Duodenal mucosa (tissue), 2 donors: ENCODE measurements around the gene SMYD3.

ENCODE experiments used
- H3K27ac ChIP-seq: one replicate; pipeline ENCODE4 v1.7.0; 2013; ENCODE audit warnings: low read depth, low read length
- H3K27me3 ChIP-seq, 2 donors: one replicate each; pipeline ENCODE4 v1.7.0; 2013; ENCODE audit warnings: low read length in 2 of 2, control low read depth in 1 of 2; ENCODE audit not compliant: insufficient read depth in 2 of 2, control insufficient read depth in 1 of 2
- H3K36me3 ChIP-seq, 2 donors: one replicate each; pipeline ENCODE4 v1.7.0; 2013; ENCODE audit warnings: low read length in 2 of 2, control low read depth in 1 of 2; ENCODE audit not compliant: insufficient read depth in 2 of 2, control insufficient read depth in 1 of 2
- H3K4me1 ChIP-seq, 2 donors: one replicate each; pipeline ENCODE4 v1.7.0; 2013; ENCODE audit warnings: low read length in 2 of 2, control low read depth in 1 of 2; ENCODE audit not compliant: insufficient read depth in 2 of 2, control insufficient read depth in 1 of 2
- H3K4me3 ChIP-seq, 2 donors: one replicate each; pipeline ENCODE4 v1.7.0; 2013; ENCODE audit warnings: low read length in 2 of 2, low read depth in 1 of 2
- H3K9ac ChIP-seq, 2 donors: one replicate each; pipeline ENCODE4 v1.7.0; 2013; ENCODE audit warnings: low read length in 2 of 2, low read depth in 1 of 2
- H3K9me3 ChIP-seq, 2 donors: one replicate each; pipeline ENCODE4 v1.7.0; 2013; ENCODE audit warnings: low read length in 2 of 2, control low read depth in 1 of 2; ENCODE audit not compliant: control insufficient read depth in 1 of 2

SMYD3 gene

DNA sequence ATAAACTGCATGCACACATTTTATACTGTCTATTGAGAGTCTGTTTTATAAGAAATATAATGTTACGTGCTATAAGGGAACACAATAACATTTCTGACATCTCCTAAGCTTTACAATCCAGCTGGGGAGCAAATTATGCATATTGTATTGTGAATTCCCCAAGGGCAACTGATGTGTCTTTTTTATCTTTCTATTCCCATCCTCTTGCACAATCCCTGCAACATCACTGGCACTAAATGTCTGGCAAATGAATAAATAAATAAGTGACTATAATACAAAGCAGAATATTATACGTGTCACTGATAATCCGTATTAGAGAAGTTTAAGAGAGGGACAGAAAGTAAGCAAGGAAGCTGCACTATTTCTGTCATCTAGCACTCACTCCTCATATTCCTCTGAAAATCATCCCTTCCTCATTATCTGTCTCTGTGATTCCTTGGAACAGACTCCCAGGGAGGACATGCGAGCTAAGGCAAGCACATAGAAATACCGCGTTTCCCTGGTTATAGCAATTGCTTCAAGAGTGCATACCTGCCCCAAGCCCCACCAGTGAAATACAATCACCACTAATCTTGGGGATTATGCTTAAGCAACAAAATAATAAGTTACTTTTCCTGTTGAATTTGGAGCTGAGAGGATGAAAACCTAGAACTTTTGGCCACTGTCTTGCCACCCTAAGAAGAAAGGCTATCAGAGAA lies 205.4 kb downstream of the SMYD3 start:
- no peaks in the 10 kb centered on the region for H3K9me3 ChIP-seq
- H3K9ac ChIP-seq: no peak overlapping the region
- no peak overlapping the region for H3K4me3 ChIP-seq
- no peaks in the 10 kb centered on the region for H3K36me3 ChIP-seq
- H3K4me1 ChIP-seq: peaks cover 0 to 13% of the 10 kb centered on the region in 2 donors
- no peaks in the 10 kb centered on the region for H3K27me3 ChIP-seq
- no peak overlapping the region for H3K27ac ChIP-seq

DNA sequence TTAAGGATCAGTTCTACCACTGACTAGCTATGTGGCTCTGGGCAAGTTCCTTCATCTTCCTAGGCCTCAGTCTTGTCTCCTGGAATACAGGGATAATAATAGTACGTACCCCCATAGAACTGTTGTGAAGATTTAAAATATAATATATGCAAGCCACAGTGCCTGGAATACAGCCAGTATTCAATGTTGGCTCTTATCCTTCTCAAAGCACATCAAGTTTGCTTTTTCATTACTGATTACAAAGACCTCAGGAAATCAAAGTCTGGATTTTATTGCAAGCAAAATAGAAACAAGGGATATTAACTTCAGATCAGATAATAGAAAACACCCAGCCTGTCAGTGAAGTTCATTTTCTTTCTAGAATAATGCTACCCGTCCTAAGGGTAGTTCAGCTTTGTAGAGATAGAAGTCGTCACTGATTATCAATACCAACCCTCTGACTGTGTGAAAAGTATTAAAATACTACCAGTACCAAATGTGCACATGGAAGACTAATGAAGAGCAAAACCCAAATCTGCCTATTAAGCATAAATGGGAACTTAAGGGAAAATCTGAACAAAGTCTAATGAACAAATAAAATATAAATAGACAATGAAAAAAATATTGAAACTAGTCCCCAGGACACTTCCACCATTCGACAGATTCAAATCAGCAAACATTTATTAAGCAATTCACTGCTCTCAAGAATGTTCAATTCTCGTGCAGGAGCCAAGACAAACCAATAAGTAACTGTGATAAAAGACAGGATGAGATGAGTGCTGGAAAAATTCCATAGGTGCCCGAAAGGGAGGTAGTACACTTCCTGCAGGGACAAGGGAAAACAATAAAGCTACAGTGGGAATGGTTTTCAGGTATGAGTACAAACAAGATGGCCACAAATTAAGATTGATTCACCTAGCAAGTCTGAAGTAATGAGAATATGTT lies 206.2 kb downstream of the SMYD3 start:
- Histone ChIP-seq H3K9me3 (no peaks in the 10 kb centered on the region), H3K9ac (no peak overlapping the region), H3K4me1 (peaks cover 0 to 13% of the 10 kb centered on the region in 2 donors)

DNA sequence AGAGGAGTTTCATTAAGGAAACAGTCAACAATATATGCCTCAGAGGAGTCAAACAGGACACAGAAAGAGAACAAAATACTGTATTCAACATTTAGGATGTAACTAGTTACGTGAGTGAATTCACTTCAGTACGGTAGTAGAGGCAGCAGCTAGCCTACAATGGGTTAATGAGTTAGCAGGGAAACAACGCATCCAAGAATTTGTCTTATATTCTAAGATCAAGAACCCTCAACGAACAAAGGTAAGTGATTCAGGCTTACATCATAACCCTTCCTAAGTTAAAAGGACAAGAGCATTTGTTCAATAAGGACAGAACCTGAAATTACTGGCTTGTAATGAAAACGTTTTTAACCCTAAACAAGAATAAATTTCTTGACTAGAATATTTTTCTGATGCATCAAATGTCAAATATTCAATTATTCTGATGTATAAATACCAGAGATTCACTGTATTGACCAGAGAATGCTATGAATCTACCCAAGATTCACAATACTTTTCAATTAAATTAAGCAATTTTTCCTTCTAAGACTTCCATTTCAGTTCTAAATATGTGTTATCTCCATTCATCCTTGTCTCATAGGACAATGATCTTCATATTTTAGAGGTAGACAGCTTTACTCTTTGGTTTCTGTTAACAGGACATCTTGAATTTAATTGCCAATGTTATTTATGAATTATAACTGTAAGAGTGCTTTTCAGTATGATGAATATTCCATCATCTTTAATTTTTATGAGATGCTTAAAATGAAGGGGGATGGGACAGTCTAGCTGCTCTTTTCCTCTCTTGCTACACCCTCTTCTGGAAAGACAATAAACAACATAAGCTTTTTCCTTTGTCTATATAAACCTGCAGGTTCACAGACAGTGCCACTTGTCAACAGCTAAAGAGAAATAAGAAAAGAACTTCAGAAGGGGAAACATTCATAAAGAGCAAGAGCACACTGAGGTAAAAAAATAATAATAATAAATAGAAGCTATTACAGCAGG lies 209.5 kb downstream of the SMYD3 start:
- Histone ChIP-seq H3K36me3 (no peaks in the 10 kb centered on the region), H3K27ac (no peak overlapping the region)

More for the DNA sequence above, 206.2 kb downstream of the SMYD3 start:
- no peak overlapping the region for H3K4me3 ChIP-seq
- no peak overlapping the region for H3K27ac ChIP-seq
- no peaks in the 10 kb centered on the region for H3K36me3 ChIP-seq
- no peaks in the 10 kb centered on the region for H3K27me3 ChIP-seq

DNA sequence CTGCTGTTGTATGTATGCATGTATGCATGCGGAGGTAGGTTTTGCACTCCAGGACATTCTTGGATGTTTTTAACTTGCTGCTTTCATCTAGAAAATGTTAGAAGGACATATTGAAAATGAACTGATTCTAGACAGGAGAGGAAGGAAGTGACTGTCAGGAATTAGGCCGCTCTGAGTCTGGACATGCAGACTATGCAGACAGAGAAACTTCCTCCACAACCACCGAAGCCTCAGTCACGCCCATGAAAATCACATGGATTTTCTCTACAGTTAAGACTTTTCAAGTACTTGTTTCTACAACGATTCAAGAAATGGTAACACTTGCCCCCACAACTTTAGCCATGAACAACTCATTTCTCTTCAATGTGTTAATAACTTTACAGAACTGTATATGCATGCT lies 211.1 kb downstream of the SMYD3 start:
- Histone ChIP-seq H3K4me1 (peaks cover 0 to 9% of the 10 kb centered on the region in 2 donors), H3K9me3 (no peaks in the 10 kb centered on the region), H3K4me3 (no peak overlapping the region), H3K9ac (no peak overlapping the region), H3K36me3 (no peaks in the 10 kb centered on the region), H3K27ac (no peak overlapping the region), H3K27me3 (no peaks in the 10 kb centered on the region)

More for the DNA sequence above, 209.5 kb downstream of the SMYD3 start:
- H3K27me3 ChIP-seq: no peaks in the 10 kb centered on the region
- no peaks in the 10 kb centered on the region for H3K9me3 ChIP-seq
- no peak overlapping the region for H3K4me3 ChIP-seq
- no peak overlapping the region for H3K9ac ChIP-seq
- H3K4me1 ChIP-seq: peaks cover 0 to 13% of the 10 kb centered on the region in 2 donors

DNA sequence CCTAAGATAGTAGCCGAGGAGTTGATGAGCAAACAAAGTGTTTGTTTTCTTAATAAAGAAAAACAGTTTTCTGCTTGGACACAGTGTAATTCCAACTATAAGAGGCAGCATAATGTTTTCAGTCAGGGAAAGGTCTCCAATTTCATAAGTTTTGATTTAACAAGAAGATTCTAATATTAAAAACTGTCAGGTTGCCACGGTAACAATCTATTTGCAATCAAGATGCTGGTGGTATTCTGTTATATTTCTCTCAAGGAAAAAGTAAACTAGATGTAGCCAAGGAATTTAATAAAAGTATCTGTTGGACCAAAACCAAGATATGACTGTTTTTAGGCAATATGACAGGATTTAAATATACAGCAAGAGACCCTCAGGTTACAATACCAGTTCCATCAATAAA lies 211.7 kb downstream of the SMYD3 start:
- Histone ChIP-seq H3K9me3 (no peaks in the 10 kb centered on the region), H3K27me3 (no peaks in the 10 kb centered on the region), H3K4me1 (peaks cover 0 to 3% of the 10 kb centered on the region in 2 donors), H3K27ac (no peak overlapping the region), H3K4me3 (no peak overlapping the region), H3K9ac (no peak overlapping the region), H3K36me3 (no peaks in the 10 kb centered on the region)

DNA sequence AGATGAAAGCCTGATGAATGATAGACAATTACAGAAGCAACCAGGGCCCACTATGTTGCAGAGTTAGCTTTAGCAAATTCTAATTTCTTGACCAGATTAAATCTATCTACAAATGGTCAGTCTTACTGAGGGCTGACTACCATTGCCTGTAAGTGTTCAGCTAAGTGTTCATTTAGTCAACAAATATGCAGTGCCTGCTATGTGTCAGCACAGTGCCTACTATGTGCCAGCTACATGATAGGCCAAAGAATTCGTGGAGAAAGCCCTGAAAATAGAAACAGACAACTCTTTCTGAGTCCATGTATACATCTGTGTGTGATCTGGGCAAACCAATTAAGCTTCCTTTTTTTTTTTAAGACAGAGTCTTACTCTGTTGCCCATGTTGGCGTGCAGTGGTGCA lies 212.8 kb downstream of the SMYD3 start:
- Histone ChIP-seq H3K4me1 (no peaks in the 10 kb centered on the region), H3K9me3 (no peaks in the 10 kb centered on the region), H3K4me3 (no peak overlapping the region), H3K9ac (no peak overlapping the region), H3K36me3 (no peaks in the 10 kb centered on the region), H3K27ac (no peak overlapping the region), H3K27me3 (no peaks in the 10 kb centered on the region)

DNA sequence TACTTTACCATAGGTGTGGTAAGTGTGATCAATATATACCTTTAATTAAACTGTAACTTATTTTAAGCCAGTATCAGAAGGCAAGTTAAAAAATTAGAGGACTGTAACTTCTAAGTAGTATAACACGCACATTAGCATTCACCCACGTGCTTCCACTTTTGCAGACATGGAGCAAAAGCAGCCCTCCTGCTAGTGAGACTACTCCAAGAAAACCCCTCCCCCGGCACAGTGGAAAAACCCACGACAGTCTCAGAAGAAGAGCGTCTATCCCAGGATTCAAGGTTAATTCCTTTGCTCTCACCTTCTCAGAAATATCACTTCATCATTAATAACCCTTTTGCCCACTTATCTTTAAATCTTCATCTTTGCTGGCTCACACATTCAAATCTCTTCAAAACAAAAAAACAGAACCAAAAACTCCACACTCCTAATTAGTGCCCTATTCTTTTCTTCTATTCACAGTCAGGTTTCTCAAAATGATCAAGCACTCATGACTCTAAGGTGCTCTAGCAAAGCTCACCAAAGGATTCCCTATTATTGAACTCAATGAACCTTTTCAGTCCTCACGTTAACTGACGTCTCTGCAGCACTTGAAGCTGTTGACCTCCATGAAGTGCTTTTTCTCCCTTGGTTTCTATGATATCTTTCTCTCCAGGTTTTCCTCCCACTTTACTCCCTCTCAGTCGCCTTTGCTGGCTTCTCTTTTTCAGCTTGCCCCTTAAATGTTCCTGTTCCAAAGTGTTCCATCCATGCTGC lies 213.5 kb downstream of the SMYD3 start:
- no peaks in the 10 kb centered on the region for H3K27me3 ChIP-seq
- no peak overlapping the region for H3K4me3 ChIP-seq
- no peaks in the 10 kb centered on the region for H3K4me1 ChIP-seq
- H3K9ac ChIP-seq: no peak overlapping the region
- no peaks in the 10 kb centered on the region for H3K9me3 ChIP-seq
- H3K27ac ChIP-seq: no peak overlapping the region
- H3K36me3 ChIP-seq: no peaks in the 10 kb centered on the region

DNA sequence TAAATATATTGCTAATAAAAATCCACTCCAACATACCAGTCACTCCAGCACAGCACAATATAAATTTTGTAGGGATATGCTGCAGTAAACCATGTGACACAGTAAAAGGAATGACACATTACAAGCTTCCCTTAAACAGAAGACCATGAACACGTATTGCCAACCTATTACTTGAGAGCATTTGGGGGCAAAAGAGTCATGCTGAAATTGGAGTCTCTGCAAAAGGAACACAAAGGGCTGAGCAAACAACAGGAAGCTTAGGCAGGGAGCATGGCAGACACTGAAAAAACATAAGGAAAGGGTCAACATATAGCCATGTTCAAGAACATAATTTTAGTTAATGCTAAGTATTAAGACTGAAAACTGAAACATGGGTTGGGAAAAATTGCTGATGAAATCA lies 214.5 kb downstream of the SMYD3 start:
- no peaks in the 10 kb centered on the region for H3K27me3 ChIP-seq
- no peak overlapping the region for H3K9ac ChIP-seq
- H3K4me3 ChIP-seq: no peak overlapping the region
- no peaks in the 10 kb centered on the region for H3K4me1 ChIP-seq
- no peaks in the 10 kb centered on the region for H3K9me3 ChIP-seq
- H3K36me3 ChIP-seq: no peaks in the 10 kb centered on the region
- no peak overlapping the region for H3K27ac ChIP-seq

DNA sequence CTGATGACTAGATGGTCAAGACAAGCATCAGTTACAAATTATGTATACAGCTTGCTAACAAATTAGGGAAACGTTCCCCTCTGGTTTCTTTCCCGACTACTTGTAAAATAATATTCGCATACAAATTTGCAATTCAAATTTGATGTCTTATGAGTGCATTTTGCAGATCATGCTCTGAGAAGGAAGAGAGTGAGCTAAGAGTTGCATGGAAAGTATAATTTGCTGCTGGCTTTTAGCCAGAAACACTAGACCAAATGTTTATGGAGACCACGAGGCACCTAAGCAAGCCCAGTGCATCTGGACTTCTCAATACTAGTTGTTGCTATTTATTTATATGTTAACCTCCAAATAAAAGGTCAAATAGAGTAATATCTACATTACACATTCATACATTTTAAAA lies 216.0 kb downstream of the SMYD3 start:
- no peaks in the 10 kb centered on the region for H3K27me3 ChIP-seq
- no peaks in the 10 kb centered on the region for H3K4me1 ChIP-seq
- no peaks in the 10 kb centered on the region for H3K36me3 ChIP-seq
- no peak overlapping the region for H3K4me3 ChIP-seq
- H3K9ac ChIP-seq: no peak overlapping the region
- no peaks in the 10 kb centered on the region for H3K9me3 ChIP-seq
- no peak overlapping the region for H3K27ac ChIP-seq
